COR-L47 (cell line): ENCODE data around the gene ATRN.

Experiments used
- DNase-seq: peaks from one replicate; lab custom pipeline; 2025; lab: John Stamatoyannopoulos, UW

ATRN gene

GRCh38 chr20:3628502-3629314 is 157.9 kb downstream of the ATRN start:
- DNase-seq = no peak

GRCh38 chr20:3629893-3630292 is 159.1 kb downstream of the ATRN start:
- DNase-seq = no peak

- DNase-seq = no peak
Measured at GRCh38 chr20:3630429-3630828, 159.6 kb downstream of the ATRN start.

GRCh38 chr20:3631534-3631933 is 160.7 kb downstream of the ATRN start:
- no peak for DNase-seq

GRCh38 chr20:3632311-3633004 is 161.6 kb downstream of the ATRN start:
- DNase-seq = no peak

- no peak for DNase-seq
Measured at GRCh38 chr20:3633913-3634478, 163.2 kb downstream of the ATRN start.

GRCh38 chr20:3635346-3635745 is 164.5 kb downstream of the ATRN start:
- no peak for DNase-seq

- no peak for DNase-seq
Measured at GRCh38 chr20:3640259-3640658, 169.4 kb downstream of the ATRN start.

GRCh38 chr20:3645309-3646066 is 174.7 kb downstream of the ATRN start:
- DNase-seq = no peak

GRCh38 chr20:3646067-3646440 is 175.2 kb downstream of the ATRN start:
- no peak for DNase-seq

GRCh38 chr20:3646651-3647050 is 175.8 kb downstream of the ATRN start:
- no peak for DNase-seq

GRCh38 chr20:3647473-3647872 is 176.7 kb downstream of the ATRN start:
- no peak for DNase-seq

GRCh38 chr20:3648951-3649350 is 178.1 kb downstream of the ATRN start:
- DNase-seq = no peak

GRCh38 chr20:3651204-3651962 is 180.6 kb downstream of the ATRN start:
- no peak for DNase-seq

- no peak for DNase-seq
Measured at GRCh38 chr20:3652221-3652620, 181.4 kb downstream of the ATRN start.

- DNase-seq = no peak
Measured at GRCh38 chr20:3652676-3653596, 182.1 kb downstream of the ATRN start.

GRCh38 chr20:3653921-3654320 is 183.1 kb downstream of the ATRN start:
- DNase-seq = no peak

GRCh38 chr20:3654326-3655130 is 183.7 kb downstream of the ATRN start:
- no peak for DNase-seq

GRCh38 chr20:3655131-3655405 is 184.2 kb downstream of the ATRN start:
- no peak for DNase-seq
